ENCODE data around the gene ZFP36.
A peak's percentile ranks its signal among the peaks of the same experiment; 100 is the strongest.

- TF ChIP-seq CTCF (IDR thresholded peaks at IDR 0.05; ENCODE audit: insufficient read depth, low read depth, low read length), result peak; percentile 36
- no peak for TF ChIP-seq EZH2 (IDR thresholded peaks at IDR 0.05; ENCODE audit: insufficient read depth, low read length)
Observed at GRCh38 chr19:39412100-39412866, 5.6 kb downstream of the ZFP36 start, which contains the start of gene PLEKHG2.
